Suprapubic skin (tissue), 4 donors: ENCODE data around the gene ADAP1. TPM values are rescaled to one million over a fixed set of nuclear protein-coding genes. Genes with fewer than 3 reads are reported as not detected.
"Not testable (repeated sequence)": the region's sequence is repeated elsewhere in the genome, so short reads cannot be mapped to it uniquely, and the experiment has no call there.

Experiments
- DNase-seq, 2 donors: peaks; one replicate each; pipeline ENCODE4 v3.0.0-alpha.2; 2019; ENCODE audit warnings: low spot score in 2 of 2
- H3K27ac ChIP-seq: fragments of 200-600 bp; sonication (generic); one replicate; pipeline ENCODE4 v1.5.1; 2019
- H3K27me3 ChIP-seq: fragments of 200-600 bp; sonication (generic); one replicate; pipeline ENCODE4 v1.5.1; 2019
- H3K36me3 ChIP-seq: fragments of 200-600 bp; sonication (generic); one replicate; pipeline ENCODE4 v1.5.1; 2019
- H3K4me1 ChIP-seq: fragments of 200-600 bp; sonication (generic); one replicate; pipeline ENCODE4 v1.5.1; 2019
- H3K4me3 ChIP-seq: fragments of 200-600 bp; sonication (generic); one replicate; pipeline ENCODE4 v1.5.1; 2019; ENCODE audit warnings: mild to moderate bottlenecking
- H3K9me3 ChIP-seq: fragments of 200-600 bp; sonication (generic); one replicate; pipeline ENCODE4 v1.5.1; 2019
- EP300 ChIP-seq: sonication (generic); formaldehyde crosslinking; IDR thresholded peaks from one replicate; pipeline ENCODE4 v1.6.1; 2017; ENCODE audit warnings: antibody characterized with exemption
- POLR2A ChIP-seq, 2 donors: fragments of 450-650 bp; IDR thresholded peaks; one replicate each; pipeline ENCODE4 v1.6.1; 2017; ENCODE audit warnings: antibody characterized with exemption in 2 of 2, mild to moderate bottlenecking in 2 of 2, moderate library complexity in 2 of 2
- POLR2AphosphoS5 ChIP-seq, 3 donors: sonication (generic); formaldehyde crosslinking; IDR thresholded peaks; one replicate each; pipeline ENCODE4 v1.6.1; 2017; ENCODE audit warnings: antibody characterized with exemption in 3 of 3
- WGBS: methylation state at CpG from one replicate; pipeline ENCODE4 v1.1.5; 2018; 5-methylcytosine and 5-hydroxymethylcytosine counted together
- total RNA-seq, 4 donors: library from RNA; depleted of rRNA; stranded (reverse); fragments of >200 nt; gene quantifications; one replicate each; pipeline ENCODE4 v1.1.0, GENCODE V29; 2016
- TF ChIP-seq, protein P1 (sequence below), 2 donors: fragments of 200-600 bp in 1 of 2; fragments of 450-650 bp in 1 of 2; sonication (generic) in 1 of 2; IDR thresholded peaks; one replicate each; pipeline ENCODE4 v1.5.1; 2016 to 2019; ENCODE audit warnings: antibody characterized with exemption in 2 of 2, mild to moderate bottlenecking in 1 of 2, moderate library complexity in 1 of 2

Gene ADAP1
- total RNA-seq, 4 donors from 2014 or later = 4.1 to 9.1 (median 6.3) TPM

- no peaks in the 10 kb centered on the region for H3K9me3 ChIP-seq
- WGBS = 81% methylated on average over 21 of the region's 29 CpGs
- peaks cover 4% of the 10 kb centered on the region for H3K27me3 ChIP-seq
- peak in 1 of 2 donors; percentile 41 for DNase-seq
- no peaks in the 10 kb centered on the region for H3K36me3 ChIP-seq
- no peak overlapping the region for H3K27ac ChIP-seq
- H3K4me1 ChIP-seq = peaks cover 17% of the 10 kb centered on the region
- no peak overlapping the region for H3K4me3 ChIP-seq
- TF ChIP-seq POLR2A (IDR thresholded peaks at IDR 0.05) (no peak), POLR2AphosphoS5 (IDR thresholded peaks at IDR 0.05) (no peak)
- TF ChIP-seq, protein P1, sequence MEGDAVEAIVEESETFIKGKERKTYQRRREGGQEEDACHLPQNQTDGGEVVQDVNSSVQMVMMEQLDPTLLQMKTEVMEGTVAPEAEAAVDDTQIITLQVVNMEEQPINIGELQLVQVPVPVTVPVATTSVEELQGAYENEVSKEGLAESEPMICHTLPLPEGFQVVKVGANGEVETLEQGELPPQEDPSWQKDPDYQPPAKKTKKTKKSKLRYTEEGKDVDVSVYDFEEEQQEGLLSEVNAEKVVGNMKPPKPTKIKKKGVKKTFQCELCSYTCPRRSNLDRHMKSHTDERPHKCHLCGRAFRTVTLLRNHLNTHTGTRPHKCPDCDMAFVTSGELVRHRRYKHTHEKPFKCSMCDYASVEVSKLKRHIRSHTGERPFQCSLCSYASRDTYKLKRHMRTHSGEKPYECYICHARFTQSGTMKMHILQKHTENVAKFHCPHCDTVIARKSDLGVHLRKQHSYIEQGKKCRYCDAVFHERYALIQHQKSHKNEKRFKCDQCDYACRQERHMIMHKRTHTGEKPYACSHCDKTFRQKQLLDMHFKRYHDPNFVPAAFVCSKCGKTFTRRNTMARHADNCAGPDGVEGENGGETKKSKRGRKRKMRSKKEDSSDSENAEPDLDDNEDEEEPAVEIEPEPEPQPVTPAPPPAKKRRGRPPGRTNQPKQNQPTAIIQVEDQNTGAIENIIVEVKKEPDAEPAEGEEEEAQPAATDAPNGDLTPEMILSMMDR (IDR thresholded peaks at IDR 0.05) = no peak
Observed at GRCh38 chr7:946256-946996, 8.1 kb downstream of the ADAP1 start.

- H3K4me3 ChIP-seq = no peak overlapping the region
- DNase-seq = peak in 1 of 2 donors; percentile 61
- WGBS = 75% methylated on average over 9 of the region's 30 CpGs
Observed at GRCh38 chr7:945556-946255, 8.8 kb downstream of the ADAP1 start.

GRCh38 chr7:945147-945555 is 9.3 kb downstream of the ADAP1 start:
- H3K27me3 ChIP-seq = peaks cover 4% of the 10 kb centered on the region

More at GRCh38 chr7:945556-946255, 8.8 kb downstream of the ADAP1 start:
- H3K36me3 ChIP-seq = no peaks in the 10 kb centered on the region
- no peak overlapping the region for H3K27ac ChIP-seq
- H3K4me1 ChIP-seq = peaks cover 17% of the 10 kb centered on the region
- H3K9me3 ChIP-seq = no peaks in the 10 kb centered on the region
- peaks cover 4% of the 10 kb centered on the region for H3K27me3 ChIP-seq
- TF ChIP-seq EP300 = no peak
- TF ChIP-seq, protein P1 (IDR thresholded peaks at IDR 0.05) = no peak
- no peak for TF ChIP-seq POLR2AphosphoS5 (IDR thresholded peaks at IDR 0.05)
- TF ChIP-seq POLR2A (IDR thresholded peaks at IDR 0.05) = no peak

DNA sequence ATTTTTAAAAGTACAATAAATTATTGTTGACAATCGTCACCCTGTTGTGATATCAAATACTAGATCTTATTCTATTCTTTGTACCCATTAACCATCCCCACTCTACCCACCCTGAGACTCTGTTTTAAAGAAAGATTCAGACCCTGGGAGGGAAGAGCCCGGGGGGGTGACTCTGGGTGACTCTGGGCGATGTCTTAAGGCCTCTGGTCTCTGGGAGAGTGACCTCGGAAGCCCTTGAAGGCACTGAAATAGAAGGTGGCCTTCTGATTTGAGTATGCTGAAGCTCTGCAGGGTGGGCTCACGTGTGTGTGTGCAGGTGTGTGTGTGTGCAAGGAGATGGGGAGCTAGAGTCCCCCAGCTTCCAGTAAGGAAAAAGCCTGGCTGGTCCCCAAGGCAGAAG is 9.7 kb downstream of the ADAP1 start:
- no peak for DNase-seq
- WGBS = 84% methylated on average over 5 of the region's 5 CpGs
- H3K36me3 ChIP-seq = no peaks in the 10 kb centered on the region
- H3K4me1 ChIP-seq = peaks cover 17% of the 10 kb centered on the region
- TF ChIP-seq, protein P1 (IDR thresholded peaks at IDR 0.05) = no peak
- TF ChIP-seq POLR2AphosphoS5 (IDR thresholded peaks at IDR 0.05) (no peak), POLR2A (IDR thresholded peaks at IDR 0.05) (no peak), EP300 (no peak)
- H3K4me3 ChIP-seq = no peak overlapping the region
- H3K9me3 ChIP-seq = no peaks in the 10 kb centered on the region
- H3K27me3 ChIP-seq = peaks cover 4% of the 10 kb centered on the region
- H3K27ac ChIP-seq = no peak overlapping the region

More at GRCh38 chr7:945147-945555, 9.3 kb downstream of the ADAP1 start:
- Histone ChIP-seq H3K36me3 (no peaks in the 10 kb centered on the region), H3K9me3 (no peaks in the 10 kb centered on the region), H3K4me1 (peaks cover 17% of the 10 kb centered on the region), H3K4me3 (no peak overlapping the region), H3K27ac (no peak overlapping the region)
- DNase-seq = peak in 1 of 2 donors; percentile 63
- TF ChIP-seq EP300 (no peak), POLR2A (IDR thresholded peaks at IDR 0.05) (no peak), POLR2AphosphoS5 (IDR thresholded peaks at IDR 0.05) (no peak)
- TF ChIP-seq, protein P1 (IDR thresholded peaks at IDR 0.05) = no peak
- WGBS = no CpG with 5 or more reads among the region's 13 CpGs

- 83% methylated on average over 4 of the region's 4 CpGs for WGBS
- not testable (repeated sequence) for H3K36me3 ChIP-seq, H3K9me3 ChIP-seq, H3K27me3 ChIP-seq, H3K4me3 ChIP-seq, H3K27ac ChIP-seq
- peak in 1 of 2 donors; percentile 21 for DNase-seq
- H3K4me1 ChIP-seq = peaks cover 17% of the 10 kb centered on the region
Observed at GRCh38 chr7:943793-944192, 10.7 kb downstream of the ADAP1 start.
